Measurements from ENCODE around the gene ABAT.

ABAT gene

DNA sequence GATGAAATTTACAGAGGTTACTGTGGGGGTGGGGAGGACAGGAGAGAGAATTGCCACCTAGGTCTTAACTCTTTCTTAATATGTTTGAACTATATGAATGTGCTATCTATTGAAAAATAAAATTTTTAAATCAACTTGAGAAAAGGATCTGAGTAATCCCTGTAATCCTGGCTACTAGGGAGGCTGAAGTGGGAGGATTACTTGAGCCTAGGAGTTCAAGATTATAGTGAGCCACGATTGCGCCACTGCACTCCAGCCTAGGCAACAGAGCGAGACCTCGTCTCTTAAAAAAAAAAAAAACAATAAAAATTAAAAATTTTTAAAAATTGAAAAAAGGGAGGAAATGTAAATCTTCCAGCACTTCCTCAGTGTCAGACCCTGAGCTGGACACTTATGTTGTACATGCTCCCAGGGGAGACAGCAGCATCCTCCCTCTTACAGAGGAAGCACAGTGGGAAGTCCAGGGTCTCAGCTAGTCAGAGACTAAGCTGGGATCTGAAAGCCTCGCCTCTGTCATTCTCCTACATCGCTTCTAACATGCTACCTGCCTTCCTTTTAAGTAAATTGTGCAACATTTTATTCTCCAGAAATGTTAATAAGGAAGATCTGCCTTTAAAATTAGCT, 145.1 kb downstream of the ABAT start:
- DNase-seq: no peak

DNA sequence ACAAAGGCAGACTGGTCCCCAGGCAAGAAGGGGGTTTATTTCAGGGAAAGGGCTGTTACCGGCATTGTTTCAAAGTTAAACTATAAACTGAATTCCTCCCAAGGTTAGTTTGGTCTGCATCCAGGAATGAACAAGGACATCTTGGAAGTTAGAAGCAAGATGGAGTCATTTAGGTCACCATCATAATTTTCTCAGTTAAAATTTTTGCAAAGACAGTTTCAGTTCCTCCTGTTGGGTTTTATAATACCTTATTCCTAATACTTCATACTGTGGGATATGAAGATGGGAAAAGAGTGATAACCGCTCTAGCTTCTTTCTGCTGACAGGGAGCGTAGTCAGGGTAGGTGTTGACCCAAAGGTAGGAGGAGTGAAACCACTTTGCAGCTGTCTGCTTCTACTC, 148.0 kb downstream of the ABAT start:
- no peak for DNase-seq

DNA sequence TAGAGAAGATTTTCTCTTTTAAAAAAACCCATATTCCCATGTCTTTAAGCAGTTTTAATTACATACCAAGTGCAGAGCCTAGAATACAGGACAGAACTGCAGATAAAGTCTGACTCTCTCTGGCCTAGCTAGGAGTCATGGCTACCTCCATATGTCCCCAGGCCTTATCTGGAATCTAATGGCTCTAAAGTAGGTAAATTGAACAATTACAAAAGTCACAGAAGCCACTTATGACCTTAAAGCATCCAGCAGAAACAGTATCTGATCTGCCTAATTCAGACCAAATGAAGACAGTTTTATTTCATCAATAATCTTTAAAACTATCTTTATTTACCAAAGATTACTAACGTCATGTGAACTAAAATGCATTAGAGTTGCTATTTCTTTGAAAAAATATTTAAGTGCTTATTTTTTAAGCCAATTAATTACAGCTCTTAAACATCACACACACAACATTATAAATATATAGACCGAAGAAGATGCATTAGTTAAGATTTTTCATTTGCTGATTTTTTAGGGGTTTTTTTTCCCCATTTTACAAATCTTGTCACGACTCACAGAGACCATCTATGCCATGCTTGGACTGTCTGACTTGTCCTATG, 152.0 kb downstream of the ABAT start:
- DNase-seq: no peak

DNA sequence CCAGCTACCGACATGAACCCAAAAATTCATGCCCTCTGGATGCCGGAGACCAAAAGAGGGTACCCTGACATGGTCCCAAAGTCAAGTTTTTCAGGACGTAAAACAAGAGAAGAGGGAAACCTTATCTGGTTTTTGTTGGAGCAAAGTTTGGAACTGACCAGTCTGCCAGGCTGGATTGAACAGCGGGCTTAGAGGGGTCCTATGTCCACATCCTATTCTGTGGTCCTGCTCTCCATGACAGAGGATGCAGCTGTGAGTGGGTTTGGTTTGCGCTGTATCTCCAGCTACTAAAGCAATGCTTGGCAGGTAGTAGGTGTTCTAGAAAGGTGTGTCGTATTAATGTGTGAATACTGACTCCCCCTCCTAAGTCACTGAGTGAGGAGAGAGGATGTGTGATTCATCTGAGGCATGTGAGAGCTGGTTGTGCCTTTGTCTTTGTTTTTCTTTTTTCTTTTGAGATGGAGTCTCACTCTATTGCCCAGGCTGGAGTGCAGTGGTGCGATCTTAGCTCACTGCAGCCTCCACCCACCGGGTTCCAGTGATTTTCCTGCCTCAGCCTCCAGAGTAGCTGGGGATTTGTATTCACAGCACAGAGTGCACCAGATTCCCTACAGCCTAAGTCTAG, 154.2 kb downstream of the ABAT start:
- DNase-seq: no peak

DNA sequence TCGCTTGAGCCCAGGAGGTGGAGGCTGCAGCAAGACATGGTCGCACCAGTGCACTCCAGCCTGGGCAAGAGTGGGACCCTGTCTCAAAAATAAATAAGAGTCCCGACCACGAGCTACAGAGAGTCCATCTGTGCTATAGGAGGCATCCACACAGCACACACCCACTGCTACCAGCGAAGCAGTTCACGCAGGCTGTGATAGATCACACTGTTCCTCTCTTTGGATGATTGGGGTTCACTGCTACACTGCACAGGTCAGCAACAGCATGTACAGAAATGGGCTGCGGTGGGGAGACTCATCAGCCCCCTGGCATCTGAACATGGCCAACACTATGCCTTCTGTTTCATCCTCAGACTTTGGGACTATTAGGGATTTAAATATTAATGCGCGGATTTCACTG, 157.0 kb downstream of the ABAT start:
- no peak for DNase-seq

DNA sequence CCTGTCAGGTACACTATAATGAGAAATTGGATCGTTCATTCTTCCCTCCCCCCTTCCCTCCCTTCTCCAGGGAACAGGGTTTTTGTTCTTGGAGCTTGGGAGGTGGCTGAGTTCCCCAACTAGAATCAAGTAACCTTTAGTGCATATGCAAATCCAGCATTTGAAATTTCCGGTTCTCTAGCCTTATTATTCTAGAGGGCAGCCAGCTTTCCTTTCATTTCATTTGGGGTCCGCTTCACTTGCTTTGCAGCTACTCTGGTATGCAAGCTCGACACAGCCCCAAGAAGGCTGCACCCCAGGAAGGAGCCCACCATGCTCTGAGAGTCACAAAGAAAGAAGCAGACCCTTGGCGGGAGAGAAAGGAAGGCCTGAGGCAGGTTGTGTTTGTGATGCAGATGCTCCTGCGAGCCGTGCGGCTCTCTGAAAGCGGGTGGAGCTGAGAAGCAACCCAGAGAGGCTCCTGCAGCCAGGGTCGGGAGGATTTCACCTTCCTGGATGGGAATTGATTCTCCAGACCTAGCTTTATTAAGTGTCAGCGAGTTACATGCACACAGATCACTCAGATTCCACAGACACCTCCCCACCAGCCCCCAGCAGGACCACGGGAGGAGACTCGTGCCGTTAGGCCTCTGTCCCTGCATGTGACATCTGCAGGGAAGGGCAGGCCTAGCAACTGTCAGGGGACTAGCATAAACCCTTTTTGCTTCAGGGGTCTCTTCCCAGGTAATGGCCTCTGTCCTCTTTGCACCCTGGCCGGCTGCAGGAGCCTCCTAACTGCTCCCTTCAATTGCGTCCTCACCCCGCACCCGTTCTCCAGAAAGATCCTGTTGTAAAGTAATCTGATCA, 157.7 kb downstream of the ABAT start:
- no peak for DNase-seq

DNA sequence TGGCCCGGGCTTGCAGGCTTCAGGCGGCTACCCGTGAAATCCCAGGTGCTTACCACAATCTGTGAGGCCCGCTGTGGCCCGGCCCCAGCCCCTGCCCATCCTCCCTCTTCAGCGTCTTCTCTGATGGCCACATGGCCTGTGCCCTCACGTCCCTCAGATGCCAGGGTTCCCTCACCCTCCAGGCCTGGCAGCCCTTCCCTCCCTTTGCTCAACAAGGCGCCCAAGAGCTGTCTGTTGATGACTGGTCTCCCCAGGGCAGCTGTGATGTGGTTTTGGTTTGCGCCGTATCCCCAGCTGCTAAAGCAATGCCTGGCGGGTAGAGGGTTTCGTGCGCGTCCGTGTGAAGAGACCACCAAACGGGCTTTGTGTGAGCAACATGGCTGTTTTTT, 158.3 kb downstream of the ABAT start:
- DNase-seq: no peak

Measured in CD4-positive, alpha-beta T cell treated with Interleukin-4 for 4 hours (primary cell).